ENCODE results near the gene GOLPH3L. TPM values are rescaled to one million over a fixed set of nuclear protein-coding genes. Genes with fewer than 3 reads are reported as not detected.
"Not testable (repeated sequence)": the region's sequence is repeated elsewhere in the genome, so short reads cannot be mapped to it uniquely, and the experiment has no call there.

Gene GOLPH3L
- polyA plus RNA-seq, 3 donors, result 36.2 to 43.7 (median 37.5) TPM

- DNase-seq, result no peak
These were observed 22.1 kb downstream of the GOLPH3L start for GRCh38 chr1:150674881-150675280.

DNA sequence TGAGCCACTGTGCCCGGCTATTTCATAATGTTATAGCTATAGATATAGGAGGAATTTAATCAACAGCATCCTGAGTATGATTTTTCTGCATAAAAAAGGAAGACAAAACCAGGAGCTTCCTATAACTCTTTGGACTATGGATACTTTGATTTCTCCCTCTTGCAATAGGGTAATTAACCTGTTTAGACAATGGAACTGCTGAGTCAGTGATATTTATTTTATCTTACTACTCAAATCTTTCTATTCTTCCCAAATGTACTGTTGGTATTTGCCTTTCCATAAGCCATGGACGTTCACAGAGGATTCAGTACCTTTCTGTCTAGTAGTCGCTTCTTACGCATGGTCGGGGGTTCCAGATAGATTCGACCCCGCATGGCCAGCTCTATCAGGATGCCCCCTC is 33.6 kb downstream of the GOLPH3L start:
- no peak for DNase-seq

DNA sequence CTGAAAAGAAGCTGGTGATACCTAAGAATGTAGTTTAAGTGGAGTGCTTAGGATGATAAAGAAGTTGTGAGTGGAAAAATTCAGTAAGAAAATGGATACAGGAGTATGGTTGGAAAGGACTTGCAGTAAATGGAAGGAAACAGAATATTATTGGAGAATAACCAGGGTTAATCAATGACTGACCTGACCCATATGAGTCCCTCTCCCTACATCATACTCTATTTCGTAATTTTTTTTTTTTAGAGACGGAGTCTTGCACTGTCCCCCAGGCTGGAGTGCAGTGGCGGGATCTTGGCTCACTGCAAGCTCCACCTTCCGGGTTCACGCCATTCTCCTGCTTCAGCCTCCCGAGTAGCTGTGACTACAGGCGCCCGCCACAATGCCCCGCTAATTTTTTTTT is 34.1 kb downstream of the GOLPH3L start:
- DNase-seq, result no peak

DNA sequence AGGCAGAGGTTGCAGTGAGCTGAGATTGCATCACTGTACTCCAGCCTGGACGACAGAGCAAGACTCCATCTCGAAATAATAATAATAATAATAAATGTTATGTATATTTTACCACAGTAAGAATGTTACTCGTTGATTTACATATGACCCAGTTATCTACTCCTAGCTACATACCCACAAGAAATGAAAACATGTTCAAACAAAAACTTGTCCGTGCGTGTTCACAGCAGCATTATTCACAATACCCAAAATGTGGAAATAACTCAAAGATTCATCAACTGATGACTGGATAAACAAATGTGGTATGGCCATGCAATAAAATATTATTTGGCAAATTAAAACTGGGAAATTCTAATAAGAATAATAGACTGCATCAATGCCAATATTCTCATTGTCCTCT is 35.8 kb downstream of the GOLPH3L start:
- DNase-seq, result no peak

GRCh38 chr1:150660584-150660983 is 36.4 kb downstream of the GOLPH3L start:
- DNase-seq, result no peak

DNA sequence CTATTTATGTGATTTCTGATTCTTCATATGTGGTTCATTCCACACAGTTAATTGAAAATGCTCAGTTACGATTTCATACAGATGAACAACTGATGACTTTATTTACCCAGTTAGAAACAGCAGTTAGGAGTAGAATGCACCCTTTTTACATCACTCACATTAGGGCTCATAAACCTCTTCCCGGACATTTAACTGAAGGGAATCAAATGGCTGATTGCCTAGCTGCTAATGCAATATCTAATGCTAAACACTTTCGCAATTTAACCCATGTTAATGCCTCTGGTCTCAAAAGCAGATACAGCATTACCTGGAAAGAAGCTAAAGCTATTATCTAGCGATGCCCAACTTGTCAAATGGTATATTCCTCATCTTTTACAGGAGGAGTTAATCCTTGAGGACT is 39.9 kb downstream of the GOLPH3L start:
- not testable (repeated sequence) for DNase-seq

DNA sequence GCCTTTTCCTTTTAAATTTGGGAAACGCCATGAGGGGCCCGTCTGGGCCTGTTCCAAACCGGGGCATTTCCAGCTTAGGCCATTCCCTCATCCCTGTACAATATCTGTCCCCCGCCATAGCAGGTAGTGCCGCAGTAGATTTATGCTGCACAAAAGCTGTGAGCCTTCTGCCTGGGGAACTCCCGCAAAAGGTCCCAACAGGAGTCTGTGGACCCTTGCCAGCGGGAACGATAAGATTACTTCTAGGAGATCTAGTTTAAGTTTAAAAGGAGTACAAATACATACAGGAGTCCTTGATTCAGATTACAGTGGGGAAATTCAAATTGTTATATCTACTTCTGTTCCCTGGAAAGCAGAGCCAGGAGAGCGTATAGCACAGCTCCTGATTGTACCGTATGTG is 42.3 kb downstream of the GOLPH3L start:
- not testable (repeated sequence) for DNase-seq

DNA sequence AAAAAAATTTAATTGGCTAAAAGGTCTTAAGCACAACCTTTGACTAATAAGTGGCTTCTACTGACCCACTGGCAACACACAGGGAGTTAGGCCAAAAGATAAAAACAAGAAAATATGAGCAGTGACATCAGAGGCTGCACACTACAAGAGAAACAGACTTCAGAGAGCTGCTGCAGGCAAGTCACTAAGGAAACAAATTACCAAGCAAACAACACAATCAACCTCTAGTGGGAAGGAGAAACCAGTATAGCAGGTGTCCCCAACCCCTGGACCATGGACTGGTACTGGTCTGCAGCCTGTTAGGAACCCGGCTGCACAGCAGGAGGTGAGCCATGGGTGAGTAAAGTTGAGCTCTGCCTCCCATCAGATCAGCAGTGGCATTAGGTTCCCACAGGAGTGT is 46.8 kb downstream of the GOLPH3L start:
- no peak for DNase-seq

- no peak for DNase-seq
These were observed 47.4 kb downstream of the GOLPH3L start for GRCh38 chr1:150649441-150650075.

GRCh38 chr1:150642296-150642695 is 54.7 kb downstream of the GOLPH3L start:
- no peak for DNase-seq

DNA sequence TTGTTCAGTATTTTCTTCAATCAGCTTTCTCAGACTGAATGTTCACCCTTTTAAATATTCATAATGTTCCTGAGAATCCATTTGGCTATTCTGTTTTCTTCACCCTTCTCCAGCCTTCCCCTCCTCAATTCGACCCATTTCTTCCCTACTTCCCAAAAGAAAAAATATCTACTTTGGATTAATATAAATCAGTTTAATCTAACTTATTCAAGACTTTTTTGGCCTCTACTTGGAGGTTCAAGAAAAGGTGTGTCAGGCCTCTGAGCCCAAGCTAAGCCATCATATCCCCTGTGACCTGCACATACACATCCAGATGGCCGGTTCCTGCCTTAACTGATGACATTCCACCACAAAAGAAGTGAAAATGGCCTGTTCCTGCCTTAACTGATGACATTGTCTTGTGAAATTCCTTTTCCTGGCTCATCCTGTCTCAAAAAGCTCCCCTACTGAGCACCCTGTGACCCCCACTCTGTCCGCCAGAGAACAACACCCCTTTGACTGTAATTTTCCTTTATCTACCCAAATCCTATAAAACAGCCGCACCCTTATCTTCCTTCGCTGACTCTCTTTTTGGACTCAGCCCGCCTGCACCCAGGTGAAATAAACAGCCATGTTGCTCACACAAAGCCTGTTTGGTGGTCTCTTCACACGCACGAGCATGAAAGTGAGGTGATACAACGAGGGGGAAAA is 55.7 kb downstream of the GOLPH3L start:
- DNase-seq, result not testable (repeated sequence)

DNA sequence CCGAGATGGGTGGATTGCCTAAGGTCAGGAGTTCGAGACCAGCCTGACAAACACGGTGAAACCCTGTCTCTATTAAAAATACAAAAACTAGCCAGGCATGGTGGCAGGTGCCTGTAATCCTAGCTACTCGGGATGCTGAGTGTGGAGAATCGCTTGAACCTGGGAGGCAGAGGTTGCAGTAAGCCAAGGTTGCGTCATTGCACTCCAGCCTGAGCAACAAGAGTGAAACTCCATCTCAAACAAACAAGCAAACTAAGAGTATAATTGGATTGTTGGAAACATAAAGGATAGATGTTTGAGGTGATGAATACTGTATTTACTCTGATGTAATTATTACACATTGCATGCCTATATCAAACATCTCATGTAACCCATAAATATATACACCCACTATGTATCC is 58.5 kb downstream of the GOLPH3L start:
- DNase-seq, result not testable (repeated sequence)

DNA sequence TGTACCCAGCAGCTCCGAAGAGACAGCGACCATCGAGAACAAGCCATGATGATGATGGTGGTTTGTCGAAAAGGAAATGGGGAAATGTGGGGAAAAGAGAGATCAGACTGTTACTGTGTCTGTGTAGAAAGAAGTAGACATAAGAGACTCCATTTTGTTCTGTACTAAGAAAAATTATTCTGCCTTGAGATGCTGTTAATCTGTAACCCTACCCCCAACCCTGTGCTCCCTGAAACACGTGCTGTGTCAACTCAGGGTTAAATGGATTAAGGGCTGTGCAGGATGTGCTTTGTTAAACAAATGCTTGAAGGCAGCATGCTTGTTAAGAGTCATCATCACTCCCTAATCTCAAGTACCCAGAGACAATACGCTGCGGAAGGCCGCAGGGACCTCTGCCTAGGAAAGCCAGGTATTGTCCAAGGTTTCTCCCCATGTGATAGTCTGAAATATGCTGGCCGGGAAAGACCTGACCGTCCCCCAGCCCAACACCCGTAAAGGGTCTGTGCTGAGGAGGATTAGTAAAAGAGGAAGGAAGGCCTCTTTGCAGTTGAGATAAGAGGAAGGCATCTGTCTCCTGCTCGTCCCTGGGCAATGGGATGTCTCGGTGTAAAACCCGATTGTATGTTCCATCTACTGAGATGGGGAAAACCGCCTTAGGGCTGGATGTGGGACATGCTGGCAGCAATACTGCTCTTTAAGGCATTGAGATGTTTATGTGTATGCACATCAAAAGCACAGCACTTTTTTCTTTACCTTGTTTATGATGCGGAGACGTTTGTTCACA is 61.9 kb downstream of the GOLPH3L start:
- DNase-seq, result not testable (repeated sequence)

DNA sequence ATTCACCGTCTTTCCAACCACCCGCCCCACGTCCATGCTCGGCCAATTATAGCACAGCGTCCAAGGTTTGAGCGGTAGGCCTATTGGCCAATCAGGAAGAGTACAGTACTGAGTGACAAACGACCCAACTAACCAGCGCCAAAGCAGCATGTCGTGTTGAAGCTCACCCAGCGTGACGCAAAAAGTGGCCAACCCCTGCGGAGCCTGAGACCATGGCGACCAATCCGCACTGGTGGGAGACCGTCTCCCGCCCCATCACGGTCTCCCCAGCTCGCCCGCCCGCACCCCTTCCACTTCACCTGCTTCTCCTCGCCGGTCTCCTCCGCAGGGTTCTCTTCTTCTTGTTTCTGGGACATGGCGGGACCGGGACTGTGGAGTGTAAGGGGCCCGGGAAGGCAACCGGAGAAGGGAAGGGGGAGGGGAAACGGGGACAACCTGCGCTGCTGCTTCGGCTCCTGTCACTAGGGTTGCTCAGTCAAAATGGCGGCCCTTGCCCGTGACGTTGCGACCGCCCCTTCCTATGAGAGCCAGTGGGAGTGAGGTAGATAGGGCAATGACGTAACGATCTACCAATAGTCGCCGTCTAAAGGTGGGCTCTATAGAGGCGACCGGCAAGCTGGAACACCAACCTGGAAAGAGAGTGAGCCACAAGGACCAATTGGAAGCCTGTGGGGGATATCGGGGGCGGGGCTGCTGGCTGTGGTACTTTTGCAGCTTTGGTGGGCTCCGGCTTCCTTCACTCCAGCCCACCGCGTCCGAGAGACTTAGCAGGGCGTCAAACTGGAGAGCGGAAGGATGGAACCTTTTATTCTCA is 67.6 kb downstream of the GOLPH3L start, which contains the start of gene ENSA:
TSS of gene ENSA (minus strand) at position 498 of the 814 bp plus-strand sequence. CDS start at position 356, 142 bp downstream.
- peak; percentile 100 for DNase-seq

- DNase-seq, result no peak
These were observed 68.2 kb downstream of the GOLPH3L start for GRCh38 chr1:150628766-150629114.

GRCh38 chr1:150627826-150628410 is 69.0 kb downstream of the GOLPH3L start:
- DNase-seq, result no peak

GRCh38 chr1:150626150-150626549 is 70.8 kb downstream of the GOLPH3L start:
- no peak for DNase-seq

DNA sequence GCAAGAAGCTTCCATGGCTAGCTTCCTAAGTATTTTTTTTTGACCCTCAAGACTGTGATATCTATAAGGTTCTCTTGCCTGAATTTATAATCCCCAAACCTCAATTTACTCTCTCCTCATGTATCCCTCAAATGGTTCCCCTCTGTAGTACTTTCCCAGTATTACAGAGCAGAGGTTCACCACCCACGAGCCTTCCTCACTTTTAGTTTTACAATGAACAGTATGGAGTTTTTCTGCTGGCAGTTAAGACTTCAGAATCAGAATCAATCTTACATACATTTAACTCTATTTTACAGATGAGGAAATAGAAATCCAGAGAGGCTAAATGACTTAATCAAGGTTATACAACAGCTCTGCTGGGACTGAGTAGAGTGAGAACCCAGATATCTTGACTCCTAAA is 72.4 kb downstream of the GOLPH3L start:
- DNase-seq, result not testable (repeated sequence)

GRCh38 chr1:150624134-150624533 is 72.8 kb downstream of the GOLPH3L start:
- DNase-seq, result not testable (repeated sequence)

DNA sequence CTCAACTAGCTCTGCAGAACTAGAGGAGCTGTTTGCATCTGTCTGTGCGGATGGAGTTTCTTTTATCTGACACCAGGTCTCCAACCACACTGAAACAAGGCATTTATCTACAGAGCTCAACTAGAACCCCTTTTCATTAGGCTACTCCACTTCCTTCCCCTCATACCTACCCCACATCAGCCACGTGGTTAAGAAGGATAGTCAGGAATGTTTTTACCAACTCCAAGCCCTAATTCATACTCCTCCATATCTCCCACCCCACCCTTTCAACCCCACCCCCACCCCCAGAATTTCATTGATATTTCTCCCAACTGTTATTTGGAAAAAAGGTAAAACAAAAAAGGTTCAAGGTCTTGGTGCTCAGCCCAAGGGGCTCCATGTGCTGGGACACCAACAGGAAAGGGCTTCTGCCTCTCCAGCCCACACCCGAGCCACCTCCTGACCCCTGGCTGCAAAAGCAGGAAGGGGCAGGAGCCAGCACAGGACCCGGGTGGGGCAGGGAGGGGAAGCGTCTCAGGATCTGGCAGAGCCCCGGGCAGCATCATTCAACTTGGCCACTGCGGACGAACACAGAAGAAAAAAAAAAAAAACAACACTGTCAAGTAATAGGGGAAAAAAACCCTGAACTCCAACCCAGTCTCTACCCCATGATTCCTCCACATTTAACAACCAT is 74.5 kb downstream of the GOLPH3L start:
- DNase-seq, result no peak
